H1 (cell line): ENCODE data around the gene RHOB.

Experiments
- CBX8 ChIP-seq: fragments of 300-800, 300-1000 bp; sonication (generic); IDR thresholded peaks from 2 replicates; pipeline ENCODE4 v1.7.1; 2016; ENCODE audit warnings: low read depth, low read length, borderline replicate concordance
- HDAC2 ChIP-seq, 2 experiments: fragments of 300-600 bp in 1 of 2; sonication (generic) in 1 of 2; IDR thresholded peaks; 2 replicates each; pipeline ENCODE4 v1.6.1; 2011 to 2012; ENCODE audit warnings: low read depth in 2 of 2, low read length in 2 of 2, mild to moderate bottlenecking in 2 of 2, moderate library complexity in 2 of 2, borderline replicate concordance in 1 of 2, inconsistent platforms in 1 of 2
- MAX ChIP-seq: IDR thresholded peaks from 2 replicates; pipeline ENCODE4 v1.6.1; 2012; ENCODE audit warnings: inconsistent platforms
- POLR2A ChIP-seq, 2 experiments: IDR thresholded peaks; 1 replicate in 1 of 2; 2 replicates in 1 of 2; pipeline ENCODE4 v1.6.1; 2011; ENCODE audit warnings: low read depth in 2 of 2, low read length in 2 of 2, mild to moderate bottlenecking in 2 of 2; ENCODE audit errors: control extremely low read depth in 1 of 2
- POLR2AphosphoS5 ChIP-seq: IDR thresholded peaks from 2 replicates; pipeline ENCODE4 v1.6.1; 2011; ENCODE audit warnings: low read depth, low read length
- SAP30 ChIP-seq: fragments of 300-600 bp; sonication (generic); IDR thresholded peaks from 2 replicates; pipeline ENCODE4 v1.7.1; 2012; ENCODE audit warnings: low read length, moderate library complexity, mild to moderate bottlenecking, inconsistent platforms; ENCODE audit not compliant: insufficient read depth, insufficient replicate concordance
- SP1 ChIP-seq: IDR thresholded peaks from 2 replicates; pipeline ENCODE4 v1.6.1; 2011; ENCODE audit warnings: low read depth, low read length
- SP4 ChIP-seq: IDR thresholded peaks from 2 replicates; pipeline ENCODE4 v1.6.1; 2012; ENCODE audit warnings: low read length, inconsistent platforms
- USF2 ChIP-seq: IDR thresholded peaks from 2 replicates; pipeline ENCODE4 v1.6.1; 2011; ENCODE audit warnings: low read length, improper control_type of control experiment
- YY1 ChIP-seq: IDR thresholded peaks from 2 replicates; pipeline ENCODE4 v1.6.1; 2011; ENCODE audit warnings: low read depth, mild to moderate bottlenecking, low read length
- TF ChIP-seq, protein P1 (sequence below), 3 experiments: IDR thresholded peaks; 1 replicate in 2 of 3; 2 replicates in 1 of 3; pipeline versions ENCODE4 v1.5.1 to v1.6.1; 2011; ENCODE audit warnings: low read length in 3 of 3, mild to moderate bottlenecking in 3 of 3, inconsistent platforms in 2 of 3, low read depth in 1 of 3, moderate library complexity in 1 of 3; ENCODE audit not compliant: insufficient read depth in 1 of 3; ENCODE audit errors: control extremely low read depth in 1 of 3

GRCh38 chr2:20470211-20470610, 23.3 kb downstream of the RHOB start:
- TF ChIP-seq YY1: no peak
- no peak for TF ChIP-seq SP1
- TF ChIP-seq, protein P1, sequence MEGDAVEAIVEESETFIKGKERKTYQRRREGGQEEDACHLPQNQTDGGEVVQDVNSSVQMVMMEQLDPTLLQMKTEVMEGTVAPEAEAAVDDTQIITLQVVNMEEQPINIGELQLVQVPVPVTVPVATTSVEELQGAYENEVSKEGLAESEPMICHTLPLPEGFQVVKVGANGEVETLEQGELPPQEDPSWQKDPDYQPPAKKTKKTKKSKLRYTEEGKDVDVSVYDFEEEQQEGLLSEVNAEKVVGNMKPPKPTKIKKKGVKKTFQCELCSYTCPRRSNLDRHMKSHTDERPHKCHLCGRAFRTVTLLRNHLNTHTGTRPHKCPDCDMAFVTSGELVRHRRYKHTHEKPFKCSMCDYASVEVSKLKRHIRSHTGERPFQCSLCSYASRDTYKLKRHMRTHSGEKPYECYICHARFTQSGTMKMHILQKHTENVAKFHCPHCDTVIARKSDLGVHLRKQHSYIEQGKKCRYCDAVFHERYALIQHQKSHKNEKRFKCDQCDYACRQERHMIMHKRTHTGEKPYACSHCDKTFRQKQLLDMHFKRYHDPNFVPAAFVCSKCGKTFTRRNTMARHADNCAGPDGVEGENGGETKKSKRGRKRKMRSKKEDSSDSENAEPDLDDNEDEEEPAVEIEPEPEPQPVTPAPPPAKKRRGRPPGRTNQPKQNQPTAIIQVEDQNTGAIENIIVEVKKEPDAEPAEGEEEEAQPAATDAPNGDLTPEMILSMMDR (IDR thresholded peaks at IDR 0.05; ENCODE audit: control extremely low read depth in 1 of 3, insufficient read depth in 1 of 3, low read depth in 1 of 3, low read length in 3 of 3): no peak
- no peak for TF ChIP-seq USF2
- TF ChIP-seq SP4: no peak
- TF ChIP-seq MAX: no peak
- TF ChIP-seq HDAC2 (IDR thresholded peaks at IDR 0.05; ENCODE audit: borderline replicate concordance in 1 of 2, low read depth in 2 of 2, low read length in 2 of 2): no peak
- TF ChIP-seq CBX8: no peak
- no peak for TF ChIP-seq POLR2AphosphoS5
- TF ChIP-seq SAP30: no peak
- no peak for TF ChIP-seq POLR2A (IDR thresholded peaks at IDR 0.05; ENCODE audit: control extremely low read depth in 1 of 2, low read depth in 2 of 2, low read length in 2 of 2)
